ENCODE results near the gene IGF2BP3.
"Not testable (repeated sequence)": the region's sequence is repeated elsewhere in the genome, so short reads cannot be mapped to it uniquely, and the experiment has no call there.

The IGF2BP3 gene

DNA sequence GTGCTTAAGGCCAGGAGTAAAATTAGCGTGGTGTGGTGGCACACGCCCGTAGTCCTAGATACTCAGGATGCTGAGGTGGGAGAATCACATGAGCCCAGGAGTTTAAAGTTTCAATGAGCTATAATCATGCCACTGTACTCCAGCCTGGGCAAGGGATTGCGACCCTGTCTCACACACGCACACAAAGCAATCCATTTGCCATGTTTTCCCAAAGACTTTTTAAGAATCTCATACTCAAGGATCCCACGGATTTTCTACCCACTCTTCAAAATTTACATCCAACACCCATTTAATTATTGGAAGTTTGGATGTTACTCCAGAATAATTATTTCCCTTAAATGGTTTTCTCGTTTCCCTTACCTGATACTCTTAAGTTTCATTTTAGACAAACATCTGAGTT, 47.9 kb downstream of the IGF2BP3 start:
- no peak for DNase-seq (ENCODE audit: low spot score)

- DNase-seq (ENCODE audit: low spot score), result no peak
These were observed 50.4 kb downstream of the IGF2BP3 start for GRCh38 chr7:23419845-23420244.

GRCh38 chr7:23419160-23419559, 51.1 kb downstream of the IGF2BP3 start:
- no peak for DNase-seq (ENCODE audit: low spot score)

GRCh38 chr7:23418046-23418445, 52.2 kb downstream of the IGF2BP3 start:
- no peak for DNase-seq (ENCODE audit: low spot score)

DNA sequence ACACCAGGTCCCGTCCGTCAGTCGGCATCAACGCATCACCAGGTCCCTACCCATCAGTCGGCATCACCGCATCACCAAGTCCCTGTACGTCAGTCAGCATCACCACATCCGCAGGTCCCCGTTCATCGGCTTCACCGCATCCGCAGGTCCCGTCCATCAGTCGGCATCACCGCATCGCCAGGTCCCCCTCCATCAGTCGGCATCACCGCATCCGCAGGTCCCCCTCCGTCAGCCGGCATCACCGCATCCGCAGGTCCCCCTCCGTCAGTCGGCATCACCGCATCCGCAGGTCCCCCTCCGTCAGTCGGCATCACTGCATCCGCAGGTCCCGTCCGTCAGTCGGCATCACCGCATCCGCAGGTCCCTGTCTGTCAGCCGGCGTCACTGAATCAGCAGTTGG, 55.1 kb downstream of the IGF2BP3 start:
- DNase-seq (ENCODE audit: low spot score), result no peak

DNA sequence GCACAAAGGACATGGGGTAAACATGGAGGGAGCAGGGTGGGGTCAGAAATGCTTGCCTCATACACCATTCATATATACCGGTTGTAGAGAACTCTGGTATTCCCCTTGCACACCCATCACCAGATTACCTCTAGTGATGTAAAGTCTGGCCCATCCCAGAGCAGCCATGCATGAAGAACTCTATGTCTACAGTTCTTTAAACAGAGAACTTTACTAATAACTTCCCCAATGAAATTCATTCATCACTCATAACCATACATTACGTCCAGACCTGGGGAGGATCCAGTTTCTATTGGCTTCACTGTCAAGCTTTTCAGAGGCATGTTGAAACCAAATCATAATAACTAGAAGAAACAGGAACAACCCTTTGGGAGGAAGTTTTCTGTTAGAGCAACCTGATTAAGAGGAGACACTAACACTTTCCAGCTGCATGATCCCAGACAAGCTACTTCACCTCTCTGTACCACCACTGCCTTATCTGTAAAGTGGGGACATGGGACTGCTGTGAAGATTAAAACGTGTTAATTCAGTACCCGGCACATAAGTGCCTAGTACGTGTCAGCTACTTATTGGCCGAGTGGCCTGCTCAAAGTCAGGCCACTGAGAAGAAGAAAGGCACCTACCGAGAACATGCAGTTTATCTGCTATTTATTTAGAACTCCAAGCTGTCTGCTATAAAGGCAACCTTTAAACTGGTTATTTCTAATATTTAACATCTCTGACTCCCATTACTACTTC, 59.7 kb downstream of the IGF2BP3 start:
- no peak for DNase-seq (ENCODE audit: low spot score)

GRCh38 chr7:23406564-23406963, 63.7 kb downstream of the IGF2BP3 start:
- not testable (repeated sequence) for DNase-seq (ENCODE audit: low spot score)

DNA sequence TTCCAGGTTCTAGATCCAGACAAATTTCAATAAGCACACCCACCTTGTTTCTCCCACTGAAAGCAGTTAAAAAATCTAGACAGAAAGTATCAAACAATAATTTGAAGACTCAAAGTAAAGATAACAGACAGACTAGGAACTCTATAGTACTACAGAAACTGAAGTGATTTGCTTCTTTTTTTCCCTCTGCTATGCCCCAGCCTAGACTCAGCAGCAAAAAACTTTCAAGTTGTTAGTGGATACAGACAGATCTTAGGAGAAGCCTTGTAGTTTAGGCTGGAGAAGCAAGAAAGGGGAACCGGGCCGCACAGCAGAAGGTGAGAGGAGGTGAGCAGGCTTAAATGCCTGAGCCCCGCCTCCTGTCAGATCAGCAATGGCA, 65.1 kb downstream of the IGF2BP3 start:
- DNase-seq (ENCODE audit: low spot score), result no peak

DNA sequence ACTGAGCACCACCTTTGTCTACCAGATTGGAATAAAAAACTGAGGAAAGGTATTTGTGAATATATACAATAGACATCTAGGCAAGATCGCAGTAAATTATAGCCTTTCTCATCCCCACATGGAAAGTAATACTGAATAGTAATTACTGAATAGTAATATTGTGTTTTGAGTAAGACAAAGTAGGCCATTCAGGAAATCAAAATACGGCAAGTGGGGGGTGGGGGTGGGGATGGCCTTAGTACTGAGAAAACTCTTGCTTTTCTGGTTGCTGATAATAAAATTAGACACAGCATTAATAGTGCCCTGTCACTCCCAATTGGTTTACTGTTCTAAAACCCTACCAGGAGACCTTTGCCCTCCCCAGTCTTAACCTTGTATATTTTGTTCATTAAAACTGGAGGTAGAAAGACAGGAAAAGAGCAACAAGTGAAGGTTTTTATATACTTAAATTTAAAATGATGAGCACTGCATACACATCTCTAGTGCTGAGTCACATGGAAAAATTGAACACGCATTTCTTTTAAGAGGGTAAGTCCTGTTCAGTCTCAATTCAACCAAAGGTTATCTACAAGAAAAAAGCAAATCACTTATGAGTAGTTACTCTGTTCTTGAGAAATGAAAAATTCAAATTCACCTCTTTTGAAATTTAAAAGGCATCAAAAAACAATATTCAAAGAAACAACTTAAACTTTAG, 65.6 kb downstream of the IGF2BP3 start:
- no peak for DNase-seq (ENCODE audit: low spot score)

DNA sequence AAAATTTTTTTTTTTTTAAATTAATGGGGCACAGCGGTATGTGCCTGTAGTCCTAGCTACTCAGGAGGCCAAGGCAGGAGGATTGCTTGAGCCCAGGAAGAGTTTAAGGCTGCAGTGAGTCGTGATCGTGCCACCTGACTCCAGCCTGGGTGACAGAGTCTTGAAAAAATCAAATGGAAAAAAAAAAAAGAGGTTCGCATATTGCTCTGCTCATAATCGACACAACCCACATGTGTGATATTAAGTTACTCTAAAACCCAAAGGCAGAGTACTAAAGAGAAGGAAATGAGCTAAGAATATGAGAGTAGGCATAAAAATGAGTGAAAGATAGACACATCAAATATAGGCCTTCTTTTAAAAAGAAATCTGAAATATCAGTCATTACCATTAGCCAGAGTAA, 66.3 kb downstream of the IGF2BP3 start:
- DNase-seq (ENCODE audit: low spot score), result no peak

GRCh38 chr7:23398090-23398489, 72.2 kb downstream of the IGF2BP3 start:
- not testable (repeated sequence) for DNase-seq (ENCODE audit: low spot score)

- no peak for DNase-seq (ENCODE audit: low spot score)
These were observed 73.0 kb downstream of the IGF2BP3 start for GRCh38 chr7:23397241-23397640.

DNA sequence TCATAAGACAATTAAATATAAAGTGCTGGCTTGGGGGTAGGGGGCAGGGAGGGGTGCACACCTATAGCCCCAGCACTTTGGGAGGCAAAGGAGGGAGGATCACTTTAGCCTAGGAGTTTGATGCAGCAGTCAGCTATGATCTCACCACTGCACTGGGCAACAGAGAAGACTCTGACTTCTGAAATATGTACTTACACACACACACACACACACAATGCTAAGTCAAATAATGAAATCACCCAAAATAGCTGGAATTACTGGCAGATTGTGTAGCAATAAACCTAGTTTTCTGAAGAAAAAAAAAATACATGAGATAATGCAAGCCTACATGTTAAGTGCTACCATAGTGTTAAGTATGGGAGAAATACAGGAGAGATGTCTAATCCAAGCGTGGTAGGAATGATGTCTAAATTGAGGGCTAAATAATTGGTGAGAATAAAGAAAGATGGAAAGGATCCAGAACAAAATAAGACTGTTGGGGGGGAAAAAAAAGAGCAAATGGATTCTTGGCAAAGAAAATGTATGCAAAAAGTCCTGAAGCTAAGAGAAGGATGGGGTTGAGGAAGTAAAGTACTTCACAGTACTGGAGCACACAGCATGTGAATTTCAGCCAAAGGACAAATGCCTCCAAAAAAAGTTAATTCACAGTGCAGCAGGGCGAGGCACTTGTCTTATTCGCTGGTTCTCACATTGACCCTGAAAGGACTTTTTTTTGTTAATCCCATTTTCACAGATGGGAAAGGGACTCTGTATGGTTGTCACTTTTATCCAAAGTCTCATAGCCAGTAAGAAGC, 73.9 kb downstream of the IGF2BP3 start:
- DNase-seq (ENCODE audit: low spot score), result no peak

GRCh38 chr7:23394488-23395171, 75.7 kb downstream of the IGF2BP3 start:
- DNase-seq (ENCODE audit: low spot score), result no peak

DNA sequence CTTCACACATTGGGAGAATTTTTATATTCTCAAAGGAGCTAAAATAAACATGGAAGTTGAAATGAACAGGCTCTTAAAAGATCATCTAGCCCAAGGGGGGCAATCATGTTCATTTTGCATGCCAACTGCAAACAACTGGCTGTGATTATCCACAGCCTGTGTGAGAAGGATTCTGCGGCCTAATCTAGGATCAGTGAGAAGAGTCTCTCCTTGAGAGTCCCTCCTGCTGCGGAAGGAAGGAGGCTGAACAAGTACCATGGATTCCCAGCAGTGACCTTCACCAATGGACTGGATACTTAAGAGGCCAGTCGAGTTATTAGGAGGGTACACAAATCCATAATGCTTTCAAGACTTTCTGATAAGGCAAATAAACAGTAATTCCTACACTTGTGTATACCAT, 76.7 kb downstream of the IGF2BP3 start:
- DNase-seq (ENCODE audit: low spot score), result no peak

GRCh38 chr7:23389701-23390100, 80.6 kb downstream of the IGF2BP3 start:
- DNase-seq (ENCODE audit: low spot score), result no peak

DNA sequence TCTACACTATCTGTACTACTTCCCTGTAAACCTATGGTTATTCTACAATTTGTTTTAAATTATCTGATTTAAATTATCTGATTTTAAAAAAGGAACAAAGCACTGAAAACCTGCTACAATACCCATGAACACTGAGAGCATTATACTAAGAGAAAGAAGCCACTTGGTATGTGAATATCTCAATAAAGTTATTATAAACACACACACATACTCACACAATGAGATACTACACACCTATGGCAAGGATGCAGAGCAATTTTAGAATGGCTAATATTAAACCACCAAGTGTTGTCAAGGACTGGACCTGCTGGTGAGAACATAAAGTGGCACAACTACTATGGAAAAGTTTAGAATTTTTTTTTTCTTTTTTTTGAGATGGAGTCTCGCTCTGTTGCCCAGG, 82.7 kb downstream of the IGF2BP3 start:
- no peak for DNase-seq (ENCODE audit: low spot score)

DNA sequence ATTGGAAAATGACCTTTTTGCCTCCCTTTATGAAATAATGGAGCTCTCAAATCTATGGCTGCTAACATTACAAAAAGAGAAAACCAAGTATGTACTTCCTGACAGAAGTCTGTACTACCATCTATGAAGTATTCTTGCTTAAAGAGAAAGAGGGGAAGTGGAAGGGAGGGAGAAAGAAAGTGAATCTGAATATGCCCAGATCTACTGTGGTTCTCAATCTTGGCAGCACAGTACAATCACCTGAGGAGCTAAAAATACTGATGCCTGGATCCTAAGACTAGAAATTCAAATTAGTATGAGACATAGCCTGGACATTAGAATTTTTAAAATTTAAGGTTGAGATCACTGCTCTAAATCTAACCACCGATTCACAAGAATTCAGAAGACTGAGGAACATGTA, 85.2 kb downstream of the IGF2BP3 start:
- DNase-seq (ENCODE audit: low spot score), result no peak

DNA sequence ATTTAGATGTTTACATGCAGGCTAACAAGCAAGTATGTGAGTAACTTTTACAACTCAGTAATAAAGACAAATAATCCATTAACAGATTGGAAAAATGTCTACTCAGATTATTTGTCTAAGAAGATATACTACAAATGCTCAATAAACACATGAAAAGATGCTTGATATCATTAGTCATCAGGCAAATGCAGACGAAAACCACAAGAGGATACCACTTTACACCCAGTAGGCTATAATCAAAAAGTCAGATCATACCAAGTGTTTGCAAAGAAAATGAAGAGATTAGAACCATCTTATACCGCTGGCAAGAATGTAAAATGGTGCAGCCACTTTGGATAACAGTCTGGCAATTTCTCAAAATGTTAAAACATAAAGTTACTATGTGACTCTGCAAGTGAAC, 87.1 kb downstream of the IGF2BP3 start:
- DNase-seq (ENCODE audit: low spot score), result no peak

GRCh38 chr7:23380961-23381360, 89.3 kb downstream of the IGF2BP3 start:
- no peak for DNase-seq (ENCODE audit: low spot score)

DNA sequence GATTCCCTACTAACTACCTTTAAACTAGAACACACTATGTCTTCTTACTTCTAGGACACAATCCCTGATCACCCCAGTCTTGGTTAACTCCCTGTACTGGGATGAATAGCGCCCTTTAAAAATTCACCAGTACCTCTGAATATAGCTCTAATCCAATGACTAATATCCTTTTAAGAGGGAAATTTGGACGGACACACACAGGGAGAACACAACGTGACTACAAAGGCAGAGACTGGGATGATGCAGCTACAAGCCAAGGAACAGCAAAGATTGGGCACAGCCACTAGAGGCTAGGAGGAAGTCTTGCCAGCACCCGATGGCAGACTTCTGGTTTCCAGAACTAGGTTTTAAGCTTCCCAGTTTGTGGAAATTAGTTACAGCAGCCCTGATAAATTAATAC, 89.7 kb downstream of the IGF2BP3 start:
- DNase-seq (ENCODE audit: low spot score), result no peak

DNA sequence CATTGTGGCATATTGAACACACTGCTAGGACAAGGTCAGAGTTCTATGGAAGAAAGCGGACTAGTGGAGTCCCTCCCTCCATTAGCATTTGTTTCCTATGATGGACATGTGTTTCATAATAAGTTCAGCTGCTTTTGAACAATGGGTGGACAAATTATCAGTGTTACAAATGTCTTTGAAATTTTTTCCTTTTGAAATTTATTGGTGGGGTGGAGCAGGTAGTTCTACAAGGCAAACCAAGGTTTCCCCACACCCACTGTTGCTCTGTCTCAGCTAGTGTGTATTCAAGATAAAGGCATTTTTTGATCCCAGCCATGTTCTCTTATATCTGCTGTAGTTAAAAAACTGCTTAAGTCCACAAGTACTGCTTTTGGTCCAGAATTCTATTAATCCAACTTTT, 91.3 kb downstream of the IGF2BP3 start:
- DNase-seq (ENCODE audit: low spot score), result no peak

- no peak for DNase-seq (ENCODE audit: low spot score)
These were observed 93.2 kb downstream of the IGF2BP3 start for GRCh38 chr7:23377134-23377533.
